Smooth muscle cell of the brain vasculature (primary cell): Measurements from ENCODE around the gene JOSD2.
A peak's percentile ranks its signal among the peaks of the same experiment; 100 is the strongest.

Experiments used
- DNase-seq: peaks from one replicate; pipeline ENCODE4 v3.0.0-alpha.2; 2012; ENCODE audit warnings: low read depth, low spot score

JOSD2 gene, protein sequence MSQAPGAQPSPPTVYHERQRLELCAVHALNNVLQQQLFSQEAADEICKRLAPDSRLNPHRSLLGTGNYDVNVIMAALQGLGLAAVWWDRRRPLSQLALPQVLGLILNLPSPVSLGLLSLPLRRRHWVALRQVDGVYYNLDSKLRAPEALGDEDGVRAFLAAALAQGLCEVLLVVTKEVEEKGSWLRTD

DNA sequence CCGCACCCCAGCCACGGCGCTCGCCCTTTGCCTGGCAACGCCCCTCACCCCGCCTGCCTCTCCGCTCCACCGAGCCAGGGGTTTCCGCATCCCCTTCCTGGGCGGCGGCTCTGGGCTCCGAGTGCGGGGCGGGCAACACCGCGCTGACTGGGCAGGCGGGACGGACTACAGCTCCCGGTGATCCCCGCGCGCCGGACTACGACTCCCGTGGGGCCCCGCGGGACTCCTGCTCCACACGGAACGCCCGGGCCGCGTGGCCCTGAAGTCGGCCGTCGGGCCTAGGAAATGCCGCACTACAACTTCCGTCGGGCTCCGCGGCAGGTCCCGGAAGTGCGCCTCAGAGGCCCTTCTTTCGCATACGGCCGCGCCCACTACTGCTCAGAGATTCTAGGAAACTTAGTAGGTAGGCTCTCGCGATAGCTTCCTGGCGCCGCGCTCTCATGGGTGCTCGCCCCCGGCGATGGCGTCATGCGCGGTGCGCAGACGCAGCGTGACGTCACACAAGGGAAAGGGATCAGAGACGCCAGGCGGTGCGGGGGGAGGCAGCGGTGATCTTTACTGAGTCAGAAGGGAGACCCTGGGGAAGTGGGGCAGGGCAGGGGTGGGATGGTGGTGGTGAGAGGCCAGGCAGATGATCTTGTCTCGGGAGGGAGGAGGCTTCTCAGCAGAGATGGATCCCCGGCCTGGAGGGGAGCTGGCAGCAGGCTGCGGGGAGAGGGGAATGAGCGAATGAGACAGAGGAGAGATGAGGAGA is at the start of gene JOSD2:
JOSD2 (minus strand) TSS at position 123 of the 754 bp plus-strand sequence. CDS start 760 bp downstream, outside the sequence.
- peak; percentile 97 for DNase-seq

DNA sequence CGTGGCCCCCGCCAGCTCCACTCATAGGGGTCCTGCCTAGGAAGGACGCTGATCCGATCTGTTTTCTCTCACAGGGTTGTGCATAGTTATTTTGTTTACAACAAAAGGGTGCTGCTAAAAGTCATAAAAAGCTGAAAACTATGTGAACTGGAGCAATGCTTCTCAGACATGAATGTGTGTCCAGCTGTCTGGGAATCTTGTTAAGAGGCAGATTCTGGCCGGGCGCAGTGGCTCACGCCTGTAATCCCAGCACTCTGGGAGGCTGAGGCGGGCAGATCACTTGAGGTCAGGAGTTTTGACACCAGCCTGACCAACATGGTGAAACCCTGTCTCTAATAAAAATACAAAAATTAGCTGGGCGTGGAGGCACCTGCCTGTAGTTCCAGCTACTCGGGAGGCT is 48.6 kb upstream of the JOSD2 start:
- no peak for DNase-seq

- no peak for DNase-seq
These were observed 47.5 kb upstream of the JOSD2 start for GRCh38 chr19:50558449-50558848.

GRCh38 chr19:50558039-50558438 is 47.0 kb upstream of the JOSD2 start:
- DNase-seq = no peak

DNA sequence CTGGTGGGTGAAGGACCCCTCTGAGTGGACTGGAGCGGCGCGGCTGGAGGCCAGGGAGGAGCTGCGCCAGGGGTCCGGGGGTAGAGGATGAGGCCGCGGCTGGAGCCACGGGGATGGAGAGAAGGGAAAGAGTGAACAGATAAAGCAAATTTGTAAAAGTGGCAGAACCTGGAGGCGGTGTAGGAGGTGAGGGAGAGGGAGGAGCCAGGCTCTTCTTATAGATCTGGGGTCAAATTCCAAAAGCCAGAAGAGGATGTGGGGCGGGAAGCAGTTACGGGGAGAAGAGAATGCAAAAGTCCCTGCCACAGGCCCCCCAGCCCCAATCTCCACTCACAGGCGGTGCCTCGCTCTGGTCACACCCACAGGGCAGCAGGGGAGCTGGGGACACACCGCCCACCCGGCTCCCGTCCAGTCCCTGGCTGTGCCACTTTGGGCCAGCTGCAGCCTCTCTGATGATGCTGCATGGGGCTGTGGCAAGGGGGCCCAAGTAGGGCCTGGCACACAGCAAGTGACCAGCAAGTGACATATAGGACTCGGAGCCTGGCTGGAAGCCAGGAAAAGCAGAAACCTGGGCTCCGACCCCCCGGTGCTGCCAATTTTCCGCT is 46.1 kb upstream of the JOSD2 start:
- no peak for DNase-seq

DNA sequence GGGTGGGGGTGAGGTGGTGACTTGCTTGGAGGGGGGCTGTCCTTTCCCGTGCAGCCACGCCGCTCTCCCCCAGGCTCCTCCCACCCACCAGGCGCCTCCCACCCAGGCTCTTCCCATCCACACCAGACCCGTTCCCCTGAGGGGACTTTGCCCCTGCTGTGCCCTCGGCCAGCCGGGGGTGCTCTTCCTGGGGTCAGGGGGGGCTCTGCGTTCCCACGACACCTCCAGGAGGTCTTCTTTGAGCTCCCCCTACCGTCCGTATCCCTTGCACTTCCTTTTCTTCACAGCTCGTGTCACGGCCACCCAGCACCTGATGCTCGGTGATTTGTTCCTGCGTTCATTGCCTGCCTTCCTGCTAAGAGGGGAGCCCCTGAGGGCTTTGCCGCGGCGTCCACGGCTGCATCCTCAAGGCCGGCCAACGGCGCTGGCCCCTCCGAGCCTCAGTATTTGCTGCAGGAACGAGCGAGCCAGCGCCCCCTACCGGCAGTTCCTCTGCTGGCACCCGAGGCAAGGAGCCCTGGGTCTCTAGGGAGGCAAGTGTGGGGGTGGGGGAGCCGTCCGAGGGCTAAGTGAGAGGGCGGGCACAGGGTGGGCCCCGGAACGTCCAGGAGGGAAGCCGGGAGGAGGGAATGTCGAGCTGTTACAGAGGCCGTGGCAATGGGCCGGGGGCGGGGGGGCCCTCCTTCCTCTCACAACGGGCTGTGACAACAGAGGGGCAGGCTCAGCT is 45.5 kb upstream of the JOSD2 start:
- peak; percentile 20 for DNase-seq

- DNase-seq = no peak
These were observed 44.7 kb upstream of the JOSD2 start for GRCh38 chr19:50555450-50556281.

DNA sequence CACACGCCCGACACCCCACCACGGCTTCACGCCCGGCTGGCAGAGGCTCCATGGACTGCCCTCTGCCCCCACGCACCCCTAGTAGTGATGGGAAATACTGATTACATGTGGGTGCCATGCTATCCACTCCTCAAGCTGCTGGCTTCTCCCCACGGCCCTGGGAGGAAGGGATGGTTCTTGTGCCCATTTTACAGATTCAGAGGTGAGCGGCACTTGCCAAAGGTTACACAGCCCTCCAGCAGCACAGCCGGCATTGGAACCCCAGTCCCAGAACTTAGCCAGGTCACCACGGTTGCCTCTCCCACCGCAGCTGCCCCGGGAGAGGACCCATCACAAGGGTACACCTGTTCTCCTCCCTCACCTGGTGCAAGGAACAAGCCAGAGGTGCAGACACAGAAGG is 44.0 kb upstream of the JOSD2 start:
- no peak for DNase-seq

- DNase-seq = no peak
These were observed 43.2 kb upstream of the JOSD2 start for GRCh38 chr19:50554212-50554611.

DNA sequence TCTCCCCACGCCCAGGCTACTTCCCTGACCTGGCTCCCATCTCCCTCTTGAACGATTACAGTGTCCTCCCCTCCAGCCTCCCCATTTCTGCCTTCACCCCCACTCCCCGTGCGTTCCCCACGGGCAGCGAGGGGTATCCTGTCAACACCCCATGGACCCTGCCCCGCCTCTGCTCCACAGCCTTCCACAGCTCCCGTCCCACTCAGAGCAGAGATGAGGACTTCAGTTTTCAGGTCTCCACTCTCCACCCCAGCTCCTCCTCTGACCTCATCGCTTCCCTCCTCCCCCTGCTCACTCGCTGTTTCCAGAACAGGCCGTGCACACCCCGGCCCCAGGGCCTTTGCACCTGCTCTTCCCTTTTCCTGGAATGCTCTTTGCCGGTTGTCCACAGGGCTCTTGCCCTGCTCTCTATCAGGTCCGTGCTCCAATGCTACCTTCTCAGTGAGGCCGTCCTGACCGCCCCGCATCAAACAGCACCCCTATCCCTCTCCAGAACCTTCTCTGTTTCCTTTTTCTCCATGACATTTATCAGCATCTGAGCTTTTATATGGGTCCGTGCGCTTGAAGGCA is 42.2 kb upstream of the JOSD2 start:
- DNase-seq = no peak

DNA sequence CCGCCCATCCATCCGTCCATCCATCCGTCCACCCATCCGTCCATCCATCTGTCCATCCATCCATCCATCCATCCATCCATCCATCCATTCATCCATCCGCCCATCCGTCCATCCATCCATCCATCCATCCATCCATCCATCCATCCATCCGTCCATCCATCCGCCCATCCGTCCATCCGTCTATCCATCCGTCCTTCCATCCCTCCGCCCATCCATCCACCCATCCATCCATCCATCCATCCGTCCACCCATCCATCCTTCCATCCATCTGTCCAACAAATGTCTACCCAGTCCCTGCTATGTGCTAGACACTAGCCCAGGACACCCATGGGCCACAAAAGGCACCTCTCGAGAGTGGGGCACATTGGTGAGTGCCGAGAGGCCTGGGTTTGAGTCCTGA is 41.5 kb upstream of the JOSD2 start:
- DNase-seq = no peak

DNA sequence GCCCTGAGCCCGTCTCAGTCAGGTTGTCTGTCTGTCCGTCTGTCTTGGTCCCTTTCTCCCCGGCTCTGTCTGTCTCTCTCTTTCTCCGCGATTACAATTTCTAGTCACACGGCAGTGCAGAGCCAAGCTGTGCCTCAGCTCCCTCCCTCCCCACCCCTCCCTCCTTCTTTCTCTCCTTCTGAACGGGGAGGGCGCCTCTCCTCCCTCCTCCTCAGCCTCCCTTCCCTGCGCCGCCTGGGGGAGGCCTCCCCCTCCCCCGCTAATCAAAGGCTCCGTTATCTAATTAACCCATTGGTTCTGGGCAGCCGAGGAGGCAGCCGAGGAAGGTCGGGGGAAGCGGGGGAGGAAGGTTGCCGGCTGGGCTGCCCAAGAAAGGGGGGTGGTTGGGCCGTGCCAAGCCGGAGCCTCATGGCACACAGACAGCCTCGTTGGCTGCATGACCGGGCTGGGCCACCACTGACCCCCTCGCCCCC is 40.8 kb upstream of the JOSD2 start:
- DNase-seq = no peak

DNA sequence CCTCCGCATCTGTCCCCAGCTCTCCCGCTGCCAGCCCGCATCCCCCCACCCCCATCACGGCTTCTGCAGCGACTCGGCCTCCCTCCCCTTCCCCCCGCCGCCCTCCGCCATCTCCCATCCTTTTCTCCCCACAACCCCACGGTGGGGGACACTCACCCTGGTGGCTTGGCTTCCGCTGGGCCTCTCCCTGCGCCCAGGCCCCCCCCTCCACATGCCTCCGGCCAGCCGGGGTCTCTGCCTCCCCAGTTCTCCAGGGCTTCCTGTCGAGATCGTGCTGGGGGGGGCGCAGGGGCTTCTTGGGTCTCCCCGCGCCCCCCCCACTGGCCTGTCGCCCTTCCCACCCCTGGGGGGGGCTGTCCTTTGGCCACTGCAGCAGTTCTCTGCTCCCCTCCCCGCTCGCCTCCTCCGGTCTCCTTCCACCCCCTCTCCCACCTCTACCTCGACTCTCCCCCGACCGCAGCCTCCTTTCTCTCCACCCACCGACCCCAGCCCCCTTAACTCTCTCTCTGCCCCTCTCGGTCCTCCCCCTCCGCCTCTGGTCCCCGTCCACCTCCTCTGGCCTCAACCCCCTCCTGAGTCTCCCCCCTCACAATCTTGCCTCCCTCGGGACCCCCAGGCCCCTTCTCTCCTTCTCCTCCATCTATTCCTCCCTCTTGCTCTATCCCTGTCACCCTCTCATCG is 40.2 kb upstream of the JOSD2 start:
- no peak for DNase-seq

DNA sequence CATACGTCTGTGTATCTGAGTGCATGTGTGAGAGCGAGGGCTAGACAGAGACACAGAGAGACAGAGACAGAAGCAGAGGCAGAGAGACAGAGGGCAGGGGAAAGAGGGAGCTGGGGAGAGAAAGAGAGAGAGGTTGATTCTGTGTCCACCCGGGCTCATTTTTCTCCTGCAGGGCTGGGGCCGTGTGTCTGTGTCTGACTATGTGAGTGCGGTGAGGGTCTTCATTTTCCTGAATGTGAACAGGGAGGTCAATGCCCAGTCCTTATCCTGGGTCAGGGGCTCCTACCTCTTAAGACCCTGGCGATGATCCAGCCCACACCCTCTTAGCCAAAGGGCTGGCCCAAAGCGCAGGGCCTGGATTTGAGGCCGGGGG is 39.6 kb upstream of the JOSD2 start:
- DNase-seq = no peak

GRCh38 chr19:50549927-50550593 is 39.1 kb upstream of the JOSD2 start:
- DNase-seq = no peak

DNA sequence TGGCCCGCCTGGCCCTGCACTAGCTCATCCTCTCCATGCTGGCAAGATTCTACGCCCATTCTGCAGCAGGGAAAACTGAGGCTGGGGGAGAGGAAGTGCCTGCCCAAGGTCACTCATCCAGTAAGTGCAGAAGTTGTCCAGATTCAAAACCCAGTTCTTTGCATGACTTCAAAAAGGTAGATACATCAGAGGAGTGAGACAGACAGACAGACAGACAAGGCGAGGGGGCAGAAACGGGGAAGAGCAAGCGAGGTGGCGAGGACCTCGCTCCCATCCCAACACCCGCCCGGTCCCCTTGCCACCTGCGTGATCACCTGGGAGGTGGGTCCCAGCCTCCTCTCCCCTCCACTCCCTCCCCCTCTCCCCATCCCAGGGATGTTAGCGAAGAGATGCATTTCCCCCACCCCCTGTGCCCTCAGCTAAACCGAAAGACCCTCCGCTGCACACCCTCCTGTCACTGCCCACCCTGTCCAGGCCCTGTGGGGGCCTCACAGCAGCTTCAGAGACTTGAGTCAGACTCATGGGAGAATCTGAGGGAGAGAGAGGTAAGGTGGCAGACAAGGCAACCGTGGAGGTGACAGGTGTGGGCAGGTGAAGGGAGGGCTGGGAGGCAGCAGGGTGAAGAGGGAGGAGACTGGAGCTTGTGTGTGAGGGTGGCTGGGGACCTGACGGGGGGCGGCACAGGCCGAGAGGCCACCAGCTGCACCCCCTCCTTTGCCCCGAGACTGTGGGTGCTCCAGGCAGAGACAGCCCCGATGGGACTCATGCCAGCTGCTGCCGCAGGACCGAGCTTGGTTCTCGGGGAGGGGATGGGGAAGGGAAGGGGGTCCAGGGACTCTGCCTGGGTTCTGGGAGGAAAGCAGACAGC is 38.3 kb upstream of the JOSD2 start:
- DNase-seq = no peak

GRCh38 chr19:50548191-50549058 is 37.4 kb upstream of the JOSD2 start:
- no peak for DNase-seq
